ENCODE data around the gene MYO1D.

DNA sequence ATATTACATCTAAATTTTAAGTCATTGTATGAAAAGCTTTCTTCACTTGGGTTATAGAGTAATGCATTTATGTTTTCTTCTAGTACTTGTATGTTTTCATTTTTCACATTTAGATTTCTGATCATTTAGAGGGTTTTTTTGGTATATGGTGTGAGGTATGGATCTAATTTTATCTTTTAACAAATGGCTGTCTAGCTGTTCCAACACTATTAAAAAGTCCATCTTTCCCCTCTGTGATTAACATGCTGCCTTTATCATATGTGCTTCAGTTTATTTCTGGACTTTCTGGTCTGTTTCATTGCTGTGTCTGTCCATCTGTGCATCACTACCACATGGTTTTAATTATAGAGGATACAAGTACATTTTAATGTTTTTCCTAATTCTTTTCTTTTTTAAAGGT, 163.8 kb downstream of the MYO1D start:
- TF ChIP-seq POLR2A (IDR thresholded peaks at IDR 0.05), result no peak
- TF ChIP-seq CTCF (IDR thresholded peaks at IDR 0.05), result no peak
- no peak for TF ChIP-seq POLR2AphosphoS5 (IDR thresholded peaks at IDR 0.05)
- no peak for TF ChIP-seq EP300 (IDR thresholded peaks at IDR 0.05)
